ENCODE data around the gene FAM237A. TPM values are rescaled to one million over a fixed set of nuclear protein-coding genes. Genes with fewer than 3 reads are reported as not detected.

Gene FAM237A
- polyA plus RNA-seq, 6 donors from 2014 or later: not detected

GRCh38 chr2:206639636-206640035 lies 2.7 kb upstream of the FAM237A start:
- Mint-ChIP-seq H3K36me3 (no peaks in the 10 kb centered on the region), H3K4me1 (no peaks in the 10 kb centered on the region), H3K4me3 (no peak overlapping the region), H3K27ac (no peak overlapping the region), H3K9me3 (peaks cover 0 to 3% (median 0%) of the 10 kb centered on the region in 7 donors), H3K27me3 (peaks cover 0 to 25% (median 14%) of the 10 kb centered on the region in 3 donors)
- DNase-seq (no peak), ATAC-seq (ENCODE audit: low read depth in 2 of 2) (no peak)

- no peak overlapping the region for H3K27ac Mint-ChIP-seq
- ATAC-seq (ENCODE audit: low read depth in 2 of 2) (no peak), DNase-seq (no peak)
- no peaks in the 10 kb centered on the region for H3K36me3 Mint-ChIP-seq
- peaks cover 0 to 28% (median 17%) of the 10 kb centered on the region in 3 donors for H3K27me3 Mint-ChIP-seq
- H3K4me1 Mint-ChIP-seq: no peaks in the 10 kb centered on the region
- H3K9me3 Mint-ChIP-seq: peaks cover 0 to 3% (median 0%) of the 10 kb centered on the region in 7 donors
- peak overlapping the region in 1 of 8 donors; percentile 51 for H3K4me3 Mint-ChIP-seq
These were observed 1.1 kb upstream of the FAM237A start for GRCh38 chr2:206641226-206641625.

DNA sequence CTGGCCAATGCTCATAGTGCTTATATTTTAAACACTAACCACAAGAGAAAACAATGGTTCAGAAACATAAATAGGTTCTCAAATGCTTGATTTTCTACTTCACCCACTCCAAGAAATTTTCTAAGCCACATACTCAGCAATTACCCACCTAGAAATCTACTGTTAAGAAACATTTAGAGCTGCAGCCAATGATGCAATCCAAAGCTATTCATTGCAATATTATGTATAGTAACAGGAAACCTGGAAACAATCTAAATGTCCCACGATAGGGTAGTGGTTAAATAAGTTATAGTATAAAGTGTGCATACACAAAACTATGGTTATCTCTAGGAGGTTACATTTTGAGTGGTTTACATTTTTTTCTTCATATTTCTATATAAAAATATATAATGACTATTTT lies 5.7 kb downstream of the FAM237A start:
- no peak overlapping the region for H3K27ac Mint-ChIP-seq
- H3K9me3 Mint-ChIP-seq: peaks cover 0 to 3% (median 0%) of the 10 kb centered on the region in 7 donors
- H3K4me1 Mint-ChIP-seq: no peaks in the 10 kb centered on the region
- H3K27me3 Mint-ChIP-seq: peaks cover 0 to 23% (median 17%) of the 10 kb centered on the region in 3 donors
- H3K4me3 Mint-ChIP-seq: no peak overlapping the region
- H3K36me3 Mint-ChIP-seq: no peaks in the 10 kb centered on the region
- DNase-seq (no peak), ATAC-seq (ENCODE audit: low read depth in 2 of 2) (no peak)

DNA sequence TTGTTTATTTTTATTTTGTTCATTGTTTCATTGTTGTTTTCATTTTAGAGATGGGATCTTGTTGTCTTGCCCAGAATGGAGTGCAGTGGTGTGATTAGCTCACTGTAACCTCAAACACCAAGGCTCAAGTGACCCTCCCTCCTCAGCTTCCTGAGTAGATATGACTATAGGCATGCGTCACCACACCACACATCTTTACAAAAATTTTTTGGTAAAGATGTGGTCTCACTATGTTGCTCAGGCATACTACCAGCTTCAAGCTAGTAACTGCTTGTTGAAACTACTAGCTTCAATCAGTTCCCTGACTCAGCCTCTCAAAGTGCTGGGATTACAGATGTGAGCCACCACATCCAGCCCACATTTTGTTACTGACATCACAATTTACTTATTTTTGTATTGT lies 14.8 kb downstream of the FAM237A start:
- Mint-ChIP-seq H3K4me1 (no peaks in the 10 kb centered on the region), H3K36me3 (peaks cover 0 to 9% of the 10 kb centered on the region in 2 donors), H3K9me3 (peaks cover 0 to 18% (median 11%) of the 10 kb centered on the region in 7 donors), H3K4me3 (no peak overlapping the region), H3K27ac (no peak overlapping the region), H3K27me3 (peaks cover 0 to 18% (median 5%) of the 10 kb centered on the region in 3 donors)
- ATAC-seq (ENCODE audit: low read depth in 2 of 2) (no peak), DNase-seq (no peak)

DNA sequence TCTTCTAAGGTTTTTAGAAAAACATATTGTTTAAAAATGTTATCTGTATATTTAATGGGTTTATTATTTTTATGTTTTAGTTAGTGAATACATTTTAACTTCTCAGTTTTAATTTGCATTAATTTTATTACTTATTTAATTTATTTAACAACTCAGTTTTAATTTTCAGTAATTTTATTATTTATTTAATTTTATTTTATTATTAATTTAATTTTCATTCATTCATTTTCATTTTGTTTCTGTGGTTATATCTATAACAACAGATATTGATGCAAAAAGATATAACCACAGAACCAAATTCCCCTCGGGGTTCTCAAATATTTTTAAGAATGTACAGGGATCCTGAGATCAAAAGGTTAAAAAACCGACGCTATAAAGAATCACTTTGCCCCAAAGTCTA lies 23.0 kb downstream of the FAM237A start:
- H3K9me3 Mint-ChIP-seq: peaks cover 0 to 2% (median 0%) of the 10 kb centered on the region in 7 donors
- H3K27me3 Mint-ChIP-seq: peaks cover 9 to 30% (median 20%) of the 10 kb centered on the region in 3 donors
- no peak overlapping the region for H3K4me3 Mint-ChIP-seq
- DNase-seq (no peak), ATAC-seq (ENCODE audit: low read depth in 2 of 2) (no peak)
- H3K4me1 Mint-ChIP-seq: no peaks in the 10 kb centered on the region
- no peaks in the 10 kb centered on the region for H3K36me3 Mint-ChIP-seq
- H3K27ac Mint-ChIP-seq: no peak overlapping the region

- H3K27ac Mint-ChIP-seq: no peak overlapping the region
- no peak overlapping the region for H3K4me3 Mint-ChIP-seq
- ATAC-seq (ENCODE audit: low read depth in 2 of 2): no peak
- H3K27me3 Mint-ChIP-seq: peaks cover 13 to 31% (median 22%) of the 10 kb centered on the region in 3 donors
- H3K9me3 Mint-ChIP-seq: peaks cover 0 to 2% (median 0%) of the 10 kb centered on the region in 7 donors
- DNase-seq: no peak
- H3K36me3 Mint-ChIP-seq: no peaks in the 10 kb centered on the region
- no peaks in the 10 kb centered on the region for H3K4me1 Mint-ChIP-seq
These were observed 28.4 kb downstream of the FAM237A start for GRCh38 chr2:206670531-206671319.

DNA sequence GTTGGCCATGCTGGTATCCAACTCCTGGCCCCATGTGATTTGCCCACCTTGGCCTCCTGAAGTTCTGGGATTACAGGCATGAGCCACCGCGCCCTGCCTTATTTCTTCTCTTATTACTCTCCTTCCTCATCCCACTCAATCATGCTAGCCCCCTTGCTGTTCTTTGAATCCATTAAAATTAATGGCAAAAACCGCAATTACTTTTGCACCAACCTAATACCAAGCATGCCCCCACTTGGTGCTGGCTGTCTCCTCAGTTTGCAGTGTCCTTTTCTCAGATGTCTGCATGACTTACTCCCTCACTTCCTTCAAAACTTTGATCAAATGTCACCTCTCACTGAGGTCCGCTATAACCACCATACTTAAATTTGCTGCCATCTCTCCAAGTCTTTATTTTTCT lies 41.3 kb downstream of the FAM237A start:
- Mint-ChIP-seq H3K27ac (peak overlapping the region in 2 of 6 donors; percentile 31 to 65), H3K27me3 (peaks cover 14 to 20% (median 18%) of the 10 kb centered on the region in 3 donors), H3K4me3 (no peak overlapping the region), H3K4me1 (no peaks in the 10 kb centered on the region), H3K9me3 (no peaks in the 10 kb centered on the region), H3K36me3 (no peaks in the 10 kb centered on the region)
- ATAC-seq (ENCODE audit: low read depth in 2 of 2) (no peak), DNase-seq (no peak)

DNA sequence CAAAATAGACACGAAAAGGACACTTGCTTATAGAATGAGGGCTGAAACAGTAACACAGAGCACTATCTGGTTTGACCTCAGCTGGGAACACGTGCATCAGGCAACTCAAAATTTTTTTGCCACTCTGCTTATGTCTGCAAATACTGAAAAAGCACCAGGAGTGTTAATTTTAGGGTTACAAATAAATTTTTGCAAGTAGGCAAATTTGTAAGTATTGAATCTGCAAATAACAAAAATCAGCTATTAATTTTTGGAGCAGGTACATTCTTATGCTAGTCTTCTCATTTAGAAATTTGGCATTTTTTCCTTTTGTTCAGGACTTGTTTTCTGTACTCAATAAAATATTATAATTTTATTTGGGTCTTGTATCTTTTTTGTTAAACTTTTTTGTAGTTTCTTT lies 46.2 kb downstream of the FAM237A start:
- Mint-ChIP-seq H3K27ac (no peak overlapping the region), H3K4me3 (no peak overlapping the region), H3K4me1 (peaks cover 0 to 4% (median 0%) of the 10 kb centered on the region in 3 donors), H3K36me3 (no peaks in the 10 kb centered on the region), H3K9me3 (no peaks in the 10 kb centered on the region), H3K27me3 (peaks cover 4 to 33% (median 21%) of the 10 kb centered on the region in 3 donors)
- ATAC-seq (ENCODE audit: low read depth in 2 of 2) (no peak), DNase-seq (no peak)

- Mint-ChIP-seq H3K36me3 (no peaks in the 10 kb centered on the region), H3K4me1 (peaks cover 0 to 4% (median 0%) of the 10 kb centered on the region in 3 donors), H3K27ac (no peak overlapping the region), H3K9me3 (no peaks in the 10 kb centered on the region), H3K27me3 (peaks cover 7 to 35% (median 26%) of the 10 kb centered on the region in 3 donors), H3K4me3 (no peak overlapping the region)
- ATAC-seq (ENCODE audit: low read depth in 2 of 2) (no peak), DNase-seq (no peak)
These were observed 46.7 kb downstream of the FAM237A start for GRCh38 chr2:206688990-206689389.

GRCh38 chr2:206692971-206693370 lies 50.7 kb downstream of the FAM237A start:
- H3K4me3 Mint-ChIP-seq: no peak overlapping the region
- H3K4me1 Mint-ChIP-seq: peaks cover 0 to 4% (median 0%) of the 10 kb centered on the region in 3 donors

GRCh38 chr2:206693399-206694137 lies 51.3 kb downstream of the FAM237A start:
- H3K27ac Mint-ChIP-seq: no peak overlapping the region
- H3K27me3 Mint-ChIP-seq: peaks cover 4 to 29% (median 19%) of the 10 kb centered on the region in 3 donors
- no peaks in the 10 kb centered on the region for H3K9me3 Mint-ChIP-seq
- H3K4me3 Mint-ChIP-seq: no peak overlapping the region
- peaks cover 0 to 4% (median 0%) of the 10 kb centered on the region in 3 donors for H3K4me1 Mint-ChIP-seq
- ATAC-seq (ENCODE audit: low read depth in 2 of 2) (peak in 1 of 2 donors; percentile 36), DNase-seq (peak; percentile 34)
- H3K36me3 Mint-ChIP-seq: no peaks in the 10 kb centered on the region

More at GRCh38 chr2:206692971-206693370, 50.7 kb downstream of the FAM237A start:
- ATAC-seq (ENCODE audit: low read depth in 2 of 2) (no peak), DNase-seq (no peak)
- H3K27me3 Mint-ChIP-seq: peaks cover 4 to 24% (median 19%) of the 10 kb centered on the region in 3 donors
- H3K36me3 Mint-ChIP-seq: no peaks in the 10 kb centered on the region
- no peaks in the 10 kb centered on the region for H3K9me3 Mint-ChIP-seq
- H3K27ac Mint-ChIP-seq: no peak overlapping the region

DNA sequence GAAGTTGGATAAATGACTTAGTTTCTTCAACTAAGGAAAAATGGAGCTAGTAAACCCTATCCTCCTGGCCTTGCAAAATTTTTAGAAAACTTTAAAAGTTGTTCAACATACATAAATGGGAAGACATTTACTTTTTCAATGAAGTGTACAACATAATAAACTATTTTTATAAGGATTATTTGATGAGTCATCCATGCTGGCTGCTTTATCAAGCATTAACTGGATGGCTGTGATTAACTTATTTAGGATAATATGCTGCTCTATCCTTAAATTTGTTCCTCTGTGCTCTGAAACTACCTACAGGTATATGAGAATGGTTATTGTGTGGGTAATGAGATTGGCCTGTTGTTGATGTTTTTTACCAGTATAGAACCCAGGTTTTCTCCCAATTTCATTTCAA lies 54.6 kb downstream of the FAM237A start:
- no peak for ATAC-seq (ENCODE audit: low read depth in 2 of 2)
- no peak overlapping the region for H3K27ac Mint-ChIP-seq
- no peak overlapping the region for H3K4me3 Mint-ChIP-seq

GRCh38 chr2:206698811-206699210 lies 56.5 kb downstream of the FAM237A start:
- Mint-ChIP-seq H3K4me1 (peaks cover 0 to 4% (median 0%) of the 10 kb centered on the region in 3 donors), H3K9me3 (no peaks in the 10 kb centered on the region), H3K4me3 (no peak overlapping the region), H3K27ac (no peak overlapping the region), H3K27me3 (peaks cover 17 to 38% (median 19%) of the 10 kb centered on the region in 3 donors), H3K36me3 (no peaks in the 10 kb centered on the region)
- DNase-seq (no peak), ATAC-seq (ENCODE audit: low read depth in 2 of 2) (no peak)

More for the DNA sequence above, 54.6 kb downstream of the FAM237A start:
- Mint-ChIP-seq H3K27me3 (peaks cover 16 to 33% (median 17%) of the 10 kb centered on the region in 3 donors), H3K36me3 (no peaks in the 10 kb centered on the region), H3K9me3 (no peaks in the 10 kb centered on the region), H3K4me1 (peaks cover 0 to 4% (median 0%) of the 10 kb centered on the region in 3 donors)
- no peak for DNase-seq
